CD14-positive monocyte (primary cell): Measurements from ENCODE around the gene RETREG1. TPM values are rescaled to one million over a fixed set of nuclear protein-coding genes. Genes with fewer than 3 reads are reported as not detected.

Experiments
- DNase-seq, 3 donors: peaks; one replicate each; pipeline ENCODE4 v3.0.0-alpha.2; 2011 to 2022
- H2AFZ ChIP-seq: 2 replicates; pipeline ENCODE4 v1.6.0; 2012; ENCODE audit warnings: mild to moderate bottlenecking, low read depth, low read length, inconsistent platforms; ENCODE audit not compliant: insufficient read depth, poor library complexity, severe bottlenecking
- H3K27ac ChIP-seq, 2 donors: 1 replicate in 1 of 2; 2 replicates in 1 of 2; pipeline ENCODE4 v1.5.1; 2012 to 2013; ENCODE audit warnings: low read length in 2 of 2, control low read depth in 1 of 2, inconsistent platforms in 1 of 2, low read depth in 1 of 2, mild to moderate bottlenecking in 1 of 2
- H3K27me3 ChIP-seq, 2 donors: one replicate each; pipeline versions ENCODE4 v1.6.0 to v1.6.1; 2011 to 2013; ENCODE audit warnings: low read length in 2 of 2; ENCODE audit not compliant: control insufficient read depth in 2 of 2, insufficient read depth in 2 of 2
- H3K36me3 ChIP-seq, 2 donors: replicated peaks in 1 of 2; 1 replicate in 1 of 2; 2 replicates in 1 of 2; pipeline versions ENCODE4 v1.5.1 to v1.6.1; 2012 to 2013; ENCODE audit warnings: low read length in 2 of 2, control low read depth in 1 of 2, inconsistent platforms in 1 of 2, mild to moderate bottlenecking in 1 of 2; ENCODE audit not compliant: insufficient read depth in 2 of 2, control insufficient read depth in 1 of 2
- H3K4me1 ChIP-seq, 2 donors: 1 replicate in 1 of 2; 2 replicates in 1 of 2; pipeline versions ENCODE4 v1.5.1 to v1.6.1; 2012 to 2013; ENCODE audit warnings: low read length in 2 of 2, control low read depth in 1 of 2, inconsistent platforms in 1 of 2, mild to moderate bottlenecking in 1 of 2, moderate library complexity in 1 of 2; ENCODE audit not compliant: insufficient read depth in 2 of 2, control insufficient read depth in 1 of 2
- H3K4me2 ChIP-seq: replicated peaks from 2 replicates; pipeline ENCODE3; 2012; ENCODE audit warnings: low read length, moderate library complexity, mild to moderate bottlenecking; ENCODE audit not compliant: poor library complexity, severe bottlenecking; ENCODE audit errors: extremely low read depth
- H3K4me3 ChIP-seq, 3 experiments: fragments of 200-600 bp in 1 of 3; sonication (generic) in 1 of 3; replicated peaks in 1 of 3; 1 replicate in 2 of 3; 2 replicates in 1 of 3; pipeline ENCODE4 v1.5.1; 2011 to 2013; ENCODE audit warnings: low read length in 3 of 3, mild to moderate bottlenecking in 3 of 3, control low read depth in 2 of 3, low read depth in 2 of 3, inconsistent platforms in 1 of 3, moderate library complexity in 1 of 3
- H3K79me2 ChIP-seq: 2 replicates; pipeline ENCODE4 v1.6.0; 2012; ENCODE audit warnings: mild to moderate bottlenecking, control low read depth, inconsistent platforms, low read length, moderate library complexity; ENCODE audit not compliant: insufficient read depth
- H3K9ac ChIP-seq: 2 replicates; pipeline ENCODE4 v1.6.0; 2017; ENCODE audit warnings: low read length, mild to moderate bottlenecking; ENCODE audit not compliant: insufficient read depth, poor library complexity, severe bottlenecking
- H3K9me3 ChIP-seq, 2 donors: replicated peaks in 1 of 2; 1 replicate in 1 of 2; 2 replicates in 1 of 2; pipeline versions ENCODE4 v1.5.1 to v1.6.1; 2012 to 2013; ENCODE audit warnings: low read length in 2 of 2, control low read depth in 1 of 2; ENCODE audit not compliant: control insufficient read depth in 1 of 2, insufficient read depth in 1 of 2
- H4K20me1 ChIP-seq: 2 replicates; pipeline ENCODE4 v1.6.0; 2012; ENCODE audit warnings: mild to moderate bottlenecking, low read length, control low read depth, moderate library complexity; ENCODE audit not compliant: insufficient read depth
- H3K27ac Mint-ChIP-seq, 7 donors: one replicate each; pipeline ENCODE4 v1.8.0; 2020; ENCODE audit warnings: mild to moderate bottlenecking in 7 of 7, mixed read lengths in 7 of 7, moderate library complexity in 6 of 7, inconsistent platforms in 2 of 7
- H3K27me3 Mint-ChIP-seq, 3 donors: one replicate each; pipeline ENCODE4 v1.8.0; 2021 to 2022; ENCODE audit warnings: low read depth in 3 of 3, mild to moderate bottlenecking in 3 of 3, mixed read lengths in 3 of 3, moderate library complexity in 3 of 3, inconsistent platforms in 1 of 3
- H3K36me3 Mint-ChIP-seq, 2 donors: one replicate each; pipeline ENCODE4 v1.8.0; 2020; ENCODE audit warnings: mixed read lengths in 2 of 2, inconsistent platforms in 1 of 2, mild to moderate bottlenecking in 1 of 2
- H3K4me1 Mint-ChIP-seq: one replicate; pipeline ENCODE4 v1.8.0; 2020; ENCODE audit warnings: mild to moderate bottlenecking, mixed read lengths
- H3K4me3 Mint-ChIP-seq, 2 donors: one replicate each; pipeline ENCODE4 v1.8.0; 2020; ENCODE audit warnings: mild to moderate bottlenecking in 2 of 2, mixed read lengths in 2 of 2, moderate library complexity in 1 of 2
- H3K9me3 Mint-ChIP-seq, 7 donors: one replicate each; pipeline ENCODE4 v1.8.0; 2020 to 2022; ENCODE audit warnings: mixed read lengths in 7 of 7, mild to moderate bottlenecking in 6 of 7, moderate library complexity in 6 of 7, inconsistent platforms in 2 of 7
- WGBS: methylation state at CpG from one replicate; pipeline ENCODE4 v1.1.5; 2013; ENCODE audit warnings: missing lambda C conversion rate; ENCODE audit not compliant: insufficient coverage; 5-methylcytosine and 5-hydroxymethylcytosine counted together
- intact Hi-C, 2 donors: fragments of 100-400 bp; cut with micrococcal nuclease; formaldehyde crosslinking; loops; one replicate each; pipeline versions ENCODE4 v1.15.0 to v1.15.1; 2023
- polyA plus RNA-seq, 3 donors: library from polyadenylated mRNA; depleted of rRNA in 1 of 3; unstranded in 2 of 3; stranded (reverse) in 1 of 3; fragments of 300-500 nt in 2 of 3; fragments of >200 nt in 1 of 3; fragmentation: Illumina TruSeq in 2 of 3; gene quantifications; 1 replicate in 2 of 3; 2 replicates in 1 of 3; pipeline ENCODE4 v1.2.3, GENCODE V29; 2012 to 2021
- TF ChIP-seq, protein P1 (sequence below): fragments of 200-600 bp; IDR thresholded peaks from one replicate; pipeline ENCODE4 v1.8.0; 2022; ENCODE audit warnings: antibody characterized with exemption, mild to moderate bottlenecking

The RETREG1 gene
- polyA plus RNA-seq, 3 donors, result 3.5 to 6.4 (median 4.7) TPM

- no peaks in the 10 kb centered on the region for H3K36me3 ChIP-seq
- H3K9ac ChIP-seq, result no peak overlapping the region
- H3K27ac ChIP-seq, result no peak overlapping the region
- Mint-ChIP-seq H3K4me1 (peaks cover 6% of the 10 kb centered on the region), H3K4me3 (no peak overlapping the region), H3K27me3 (peaks cover 1 to 3% (median 2%) of the 10 kb centered on the region in 3 donors), H3K9me3 (peaks cover 0 to 4% (median 0%) of the 10 kb centered on the region in 7 donors), H3K27ac (no peak overlapping the region), H3K36me3 (no peaks in the 10 kb centered on the region)
- TF ChIP-seq, protein P1, sequence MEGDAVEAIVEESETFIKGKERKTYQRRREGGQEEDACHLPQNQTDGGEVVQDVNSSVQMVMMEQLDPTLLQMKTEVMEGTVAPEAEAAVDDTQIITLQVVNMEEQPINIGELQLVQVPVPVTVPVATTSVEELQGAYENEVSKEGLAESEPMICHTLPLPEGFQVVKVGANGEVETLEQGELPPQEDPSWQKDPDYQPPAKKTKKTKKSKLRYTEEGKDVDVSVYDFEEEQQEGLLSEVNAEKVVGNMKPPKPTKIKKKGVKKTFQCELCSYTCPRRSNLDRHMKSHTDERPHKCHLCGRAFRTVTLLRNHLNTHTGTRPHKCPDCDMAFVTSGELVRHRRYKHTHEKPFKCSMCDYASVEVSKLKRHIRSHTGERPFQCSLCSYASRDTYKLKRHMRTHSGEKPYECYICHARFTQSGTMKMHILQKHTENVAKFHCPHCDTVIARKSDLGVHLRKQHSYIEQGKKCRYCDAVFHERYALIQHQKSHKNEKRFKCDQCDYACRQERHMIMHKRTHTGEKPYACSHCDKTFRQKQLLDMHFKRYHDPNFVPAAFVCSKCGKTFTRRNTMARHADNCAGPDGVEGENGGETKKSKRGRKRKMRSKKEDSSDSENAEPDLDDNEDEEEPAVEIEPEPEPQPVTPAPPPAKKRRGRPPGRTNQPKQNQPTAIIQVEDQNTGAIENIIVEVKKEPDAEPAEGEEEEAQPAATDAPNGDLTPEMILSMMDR, result no peak
- 97% methylated on average over 6 of the region's 11 CpGs for WGBS
- no peaks in the 10 kb centered on the region for H3K9me3 ChIP-seq
- no peaks in the 10 kb centered on the region for H3K4me1 ChIP-seq
- intact Hi-C loops, result no loop called here
- H3K27me3 ChIP-seq, result no peaks in the 10 kb centered on the region
- no peaks in the 10 kb centered on the region for H3K79me2 ChIP-seq
- H3K4me3 ChIP-seq, result no peak overlapping the region
- H3K4me2 ChIP-seq, result no peak overlapping the region
- no peak for DNase-seq
- no peak overlapping the region for H2AFZ ChIP-seq
- no peaks in the 10 kb centered on the region for H4K20me1 ChIP-seq
Measured at GRCh38 chr5:16577677-16578076, 39.1 kb downstream of the RETREG1 start.

DNA sequence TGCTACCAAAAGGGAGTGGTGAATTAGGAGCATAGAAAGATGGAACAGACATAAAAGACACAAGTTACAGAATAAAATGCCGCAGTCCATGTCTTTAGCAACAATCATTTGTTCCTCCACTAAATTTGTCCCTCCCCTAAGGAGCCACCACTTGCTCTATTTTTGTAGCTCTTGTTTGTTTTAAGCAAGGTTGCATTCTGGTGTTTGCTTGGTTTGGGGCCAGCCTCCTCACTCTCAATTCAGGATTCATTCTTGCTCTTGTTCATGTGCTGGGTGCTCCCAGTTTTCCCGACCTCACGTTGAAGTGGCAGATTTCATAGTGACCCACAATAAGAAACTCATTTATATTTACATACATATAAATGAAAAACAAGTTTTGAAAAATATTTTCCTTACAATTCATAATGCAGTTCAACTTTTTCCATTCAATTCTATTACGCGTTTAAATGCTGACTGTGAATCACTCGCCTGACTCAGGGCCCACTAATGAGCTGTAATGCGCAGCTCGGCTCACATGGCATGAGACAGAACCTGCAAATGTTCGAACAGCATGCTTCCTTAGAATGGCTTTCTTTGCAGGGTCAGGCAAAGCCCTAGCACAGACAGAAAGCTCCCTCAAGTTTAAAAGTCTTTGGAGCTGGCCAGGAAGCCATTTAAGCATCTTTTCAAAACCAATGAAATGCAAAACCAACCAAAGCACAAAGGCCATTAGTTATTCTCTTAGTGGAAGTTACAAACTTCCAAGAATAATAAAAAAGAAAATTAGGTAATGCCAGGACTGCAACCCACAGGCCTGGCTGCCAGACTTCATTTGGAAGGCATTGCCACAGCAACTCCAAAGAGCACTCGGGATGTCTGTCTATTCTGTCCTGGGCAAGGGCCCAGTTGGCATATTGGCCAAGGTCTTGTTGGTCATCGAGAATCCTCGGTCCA is 41.7 kb downstream of the RETREG1 start:
- H3K4me3 ChIP-seq, result no peak overlapping the region
- no peak overlapping the region for H2AFZ ChIP-seq
- no peaks in the 10 kb centered on the region for H3K36me3 ChIP-seq
- H3K79me2 ChIP-seq, result no peaks in the 10 kb centered on the region
- Mint-ChIP-seq H3K36me3 (peaks cover 0 to 1% of the 10 kb centered on the region in 2 donors), H3K27ac (no peak overlapping the region), H3K4me3 (no peak overlapping the region), H3K9me3 (peaks cover 0 to 6% (median 0%) of the 10 kb centered on the region in 7 donors), H3K27me3 (peaks cover 0 to 2% (median 2%) of the 10 kb centered on the region in 3 donors), H3K4me1 (peaks cover 6% of the 10 kb centered on the region)
- intact Hi-C loops, result no loop called here
- WGBS, result 97% methylated on average over 9 of the region's 12 CpGs
- H3K9ac ChIP-seq, result no peak overlapping the region
- no peaks in the 10 kb centered on the region for H3K4me1 ChIP-seq
- TF ChIP-seq, protein P1, result no peak
- no peak overlapping the region for H3K27ac ChIP-seq
- no peak overlapping the region for H3K4me2 ChIP-seq
- no peaks in the 10 kb centered on the region for H4K20me1 ChIP-seq
- H3K27me3 ChIP-seq, result no peaks in the 10 kb centered on the region
- no peaks in the 10 kb centered on the region for H3K9me3 ChIP-seq
- no peak for DNase-seq
